ENCODE measurements around the gene OGG1. TPM values are rescaled to one million over a fixed set of nuclear protein-coding genes. Genes with fewer than 3 reads are reported as not detected.

Gene OGG1
- 27.5 and 37.9 TPM in 2 replicates for total RNA-seq (2014; rRNA removed; shearing (Covaris generic))

- peak; percentile 99 for DNase-seq (ENCODE audit: low spot score)
Measured at GRCh38 chr3:9749645-9750555, at the start of gene OGG1. Gene OGG1 (plus strand): TSS chr3:9749952. CDS start chr3:9750287, 335 bp downstream.

- DNase-seq (ENCODE audit: low spot score): no peak
Measured at GRCh38 chr3:9700536-9700935, 49.2 kb upstream of the OGG1 start.

- DNase-seq (ENCODE audit: low spot score): no peak
Measured at GRCh38 chr3:9701006-9701405, 48.7 kb upstream of the OGG1 start.

DNA sequence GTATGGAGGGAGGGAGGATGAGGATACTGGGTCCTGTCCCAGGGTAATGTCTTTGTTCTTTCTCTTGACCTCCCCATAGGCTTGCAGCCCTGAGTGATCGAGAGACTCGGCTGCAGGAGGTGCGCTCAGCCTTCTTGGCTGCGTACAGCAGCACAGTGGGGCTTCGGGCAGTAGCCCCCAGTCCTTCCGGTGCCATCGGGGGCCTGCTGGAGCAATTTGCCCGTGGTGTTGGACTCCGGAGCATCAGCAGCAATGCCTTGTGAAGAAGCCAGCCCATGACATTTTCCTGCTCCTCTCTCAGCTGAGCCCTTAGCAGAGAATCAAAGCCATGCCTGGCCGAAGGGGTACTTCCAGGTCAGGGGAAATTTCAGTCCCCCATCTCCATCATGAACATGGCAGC lies 48.0 kb upstream of the OGG1 start:
- DNase-seq (ENCODE audit: low spot score): no peak

GRCh38 chr3:9703240-9703639 lies 46.5 kb upstream of the OGG1 start:
- no peak for DNase-seq (ENCODE audit: low spot score)

DNA sequence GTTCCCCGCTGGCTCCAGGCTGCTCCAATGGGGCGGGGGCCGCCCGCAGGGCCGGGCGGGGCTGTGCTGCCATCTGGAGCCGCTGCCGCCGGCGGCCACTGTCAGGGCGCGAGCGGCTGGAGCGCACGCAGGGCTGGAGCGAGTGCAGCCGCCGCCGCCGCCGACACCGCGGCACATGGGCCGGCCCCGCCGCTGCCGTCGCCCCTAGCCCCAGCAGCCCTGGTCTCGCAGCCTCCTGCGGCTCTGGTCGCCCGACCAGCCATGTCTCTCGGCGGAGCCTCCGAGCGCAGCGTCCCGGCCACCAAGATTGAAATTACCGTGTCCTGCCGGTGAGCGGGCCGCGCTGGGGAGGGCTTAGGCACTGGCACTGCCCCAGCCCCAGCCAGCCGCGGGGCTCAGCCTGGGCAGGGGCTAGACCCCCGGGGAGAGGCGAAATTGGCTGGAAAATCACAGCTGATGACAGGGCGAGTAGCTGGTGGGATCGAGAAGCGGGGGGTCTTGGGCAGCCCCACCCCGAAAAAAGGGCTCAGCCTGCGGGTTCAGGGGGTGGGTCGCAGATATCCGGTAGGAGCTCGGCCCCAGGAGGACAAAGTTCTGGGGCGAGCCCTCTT lies 45.9 kb upstream of the OGG1 start, which contains the start of gene CPNE9:
TSS of gene CPNE9 (plus strand) at position 98 of the 611 bp plus-strand sequence. CDS start at position 262, 164 bp downstream.
- no peak for DNase-seq (ENCODE audit: low spot score)

- DNase-seq (ENCODE audit: low spot score): no peak
Measured at GRCh38 chr3:9704347-9705322, 45.1 kb upstream of the OGG1 start.

DNA sequence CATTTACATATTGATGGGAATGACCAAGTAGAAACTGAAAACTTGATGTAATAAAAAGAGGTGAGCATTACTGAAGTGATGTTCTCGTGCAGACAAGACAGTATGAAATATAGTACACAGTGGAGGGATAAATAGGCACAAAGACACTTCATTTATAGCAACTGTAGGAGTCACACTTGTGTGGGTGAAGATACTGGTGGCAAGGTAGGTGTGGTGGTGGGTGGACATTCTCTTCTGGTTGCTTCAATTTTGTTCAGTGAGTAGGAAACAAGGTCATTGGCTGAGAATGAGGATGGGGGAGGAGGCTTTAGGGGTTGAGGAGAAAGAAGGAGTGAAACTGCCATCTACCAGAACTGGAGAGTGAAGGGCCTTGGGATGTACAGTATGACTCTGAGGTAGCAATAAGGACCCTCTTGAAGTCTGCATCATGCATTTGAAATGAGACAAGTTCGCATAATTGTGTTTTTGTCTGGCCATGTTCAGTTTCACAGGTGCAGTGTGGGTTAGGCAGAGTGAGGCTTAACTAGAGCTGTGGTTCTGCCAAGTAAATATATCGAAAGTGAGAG lies 39.5 kb upstream of the OGG1 start:
- no peak for DNase-seq (ENCODE audit: low spot score)

DNA sequence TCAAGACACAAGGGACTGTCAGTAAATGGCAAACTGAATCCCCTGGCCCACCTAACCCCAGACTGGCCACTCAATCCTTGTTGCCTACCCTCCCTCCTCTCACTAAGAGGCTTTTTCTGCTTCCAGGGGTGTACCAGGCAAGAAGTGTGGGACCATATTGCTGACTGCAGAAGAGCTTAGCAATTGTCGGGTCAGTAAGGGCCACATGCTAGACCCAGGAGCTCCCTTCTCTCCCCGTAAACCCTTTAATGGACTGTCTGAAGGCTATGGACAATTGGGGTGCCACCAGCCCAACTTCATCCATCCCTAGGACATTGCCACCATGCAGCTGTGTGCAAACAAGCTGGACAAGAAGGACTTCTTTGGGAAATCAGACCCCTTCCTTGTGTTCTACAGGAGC lies 37.3 kb upstream of the OGG1 start:
- no peak for DNase-seq (ENCODE audit: low spot score)

DNA sequence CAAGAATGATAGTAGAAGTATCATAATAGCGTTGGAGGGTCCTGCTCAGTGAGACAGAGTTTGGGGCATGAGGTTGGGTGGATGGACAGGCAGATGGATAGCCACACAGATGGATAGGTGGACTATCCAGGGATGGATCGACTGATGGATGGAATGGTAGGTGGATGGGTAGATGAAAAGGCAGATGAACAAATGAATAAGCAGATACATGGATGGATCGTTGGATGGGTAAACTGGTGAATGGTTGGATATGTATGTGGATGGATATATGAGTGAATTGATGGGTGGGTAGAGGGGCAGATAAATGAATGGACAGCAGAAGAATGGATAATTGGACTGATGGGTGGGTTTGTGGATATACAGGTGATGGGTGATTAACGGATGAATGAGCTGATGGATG lies 36.6 kb upstream of the OGG1 start:
- no peak for DNase-seq (ENCODE audit: low spot score)

DNA sequence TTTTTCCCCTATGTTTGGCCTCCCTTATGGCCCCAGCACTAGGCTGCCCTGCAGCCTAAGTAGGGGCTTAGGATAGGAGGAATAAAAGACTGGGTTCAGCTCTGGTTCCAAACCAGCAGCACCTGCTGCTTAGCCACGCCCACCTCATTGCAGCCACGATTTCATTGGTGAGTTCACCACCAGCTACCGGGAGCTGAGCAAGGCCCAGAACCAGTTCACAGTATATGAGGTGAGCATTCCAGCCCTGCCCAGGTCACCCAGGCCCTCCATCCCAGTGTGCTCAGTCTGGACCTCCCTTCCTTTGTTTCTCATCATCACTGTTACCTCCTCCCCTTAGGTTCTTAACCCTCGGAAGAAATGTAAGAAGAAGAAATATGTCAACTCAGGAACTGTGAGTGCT lies 34.6 kb upstream of the OGG1 start:
- DNase-seq (ENCODE audit: low spot score): peak; percentile 25

DNA sequence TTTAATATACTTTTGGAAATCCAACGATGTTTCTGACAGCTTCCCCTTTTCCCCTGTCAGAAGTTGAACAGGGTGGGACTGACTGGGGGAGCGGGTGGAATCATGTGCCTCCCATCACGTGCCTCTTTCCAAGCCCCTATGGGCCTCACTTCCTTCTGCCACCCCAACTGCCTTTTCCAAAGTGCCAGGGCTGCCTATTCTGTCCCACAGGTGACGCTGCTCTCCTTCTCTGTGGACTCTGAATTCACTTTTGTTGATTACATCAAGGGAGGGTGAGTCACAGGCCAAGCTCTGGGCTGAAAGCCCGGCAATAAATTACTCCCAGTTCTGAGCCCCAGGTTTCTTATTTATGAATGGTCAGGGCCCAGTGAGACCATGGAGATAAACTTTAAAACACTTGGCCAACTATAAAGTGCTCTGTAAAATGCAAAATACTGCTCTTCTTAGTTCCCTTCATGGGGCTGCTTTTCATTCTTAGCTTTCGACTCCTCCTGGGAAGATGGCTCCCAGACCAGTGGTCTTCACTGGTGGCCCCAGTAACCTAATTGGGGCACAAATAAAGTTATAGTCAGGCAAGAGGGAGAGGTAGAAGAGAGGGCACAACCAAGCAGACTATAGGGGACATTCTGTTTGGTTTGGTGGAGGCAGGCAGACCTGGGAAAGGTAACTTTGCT lies 33.9 kb upstream of the OGG1 start:
- peak; percentile 97 for DNase-seq (ENCODE audit: low spot score)

- no peak for DNase-seq (ENCODE audit: low spot score)
Measured at GRCh38 chr3:9716801-9717555, 32.8 kb upstream of the OGG1 start.

- no peak for DNase-seq (ENCODE audit: low spot score)
Measured at GRCh38 chr3:9717563-9717962, 32.2 kb upstream of the OGG1 start.

- DNase-seq (ENCODE audit: low spot score): no peak
Measured at GRCh38 chr3:9718118-9718517, 31.6 kb upstream of the OGG1 start.

- no peak for DNase-seq (ENCODE audit: low spot score)
Measured at GRCh38 chr3:9721015-9721699, 28.6 kb upstream of the OGG1 start.

DNA sequence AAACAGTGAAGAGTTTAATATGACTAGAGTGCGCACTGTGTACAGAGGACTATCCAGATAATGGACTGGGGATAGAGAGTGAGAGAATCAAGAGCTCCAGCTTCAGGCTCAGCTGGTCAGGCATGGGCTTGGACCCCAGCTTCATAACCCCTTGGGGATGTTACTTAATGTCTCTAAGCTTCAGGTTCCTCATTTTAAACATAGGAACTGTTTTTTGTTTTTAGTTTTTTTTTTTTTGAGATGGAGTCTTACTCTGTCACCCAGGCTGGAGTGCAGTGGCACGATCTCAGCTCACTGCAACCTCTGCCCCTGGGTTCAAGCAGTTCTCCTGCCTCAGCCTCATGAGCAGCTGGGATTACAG lies 28.1 kb upstream of the OGG1 start:
- no peak for DNase-seq (ENCODE audit: low spot score)

DNA sequence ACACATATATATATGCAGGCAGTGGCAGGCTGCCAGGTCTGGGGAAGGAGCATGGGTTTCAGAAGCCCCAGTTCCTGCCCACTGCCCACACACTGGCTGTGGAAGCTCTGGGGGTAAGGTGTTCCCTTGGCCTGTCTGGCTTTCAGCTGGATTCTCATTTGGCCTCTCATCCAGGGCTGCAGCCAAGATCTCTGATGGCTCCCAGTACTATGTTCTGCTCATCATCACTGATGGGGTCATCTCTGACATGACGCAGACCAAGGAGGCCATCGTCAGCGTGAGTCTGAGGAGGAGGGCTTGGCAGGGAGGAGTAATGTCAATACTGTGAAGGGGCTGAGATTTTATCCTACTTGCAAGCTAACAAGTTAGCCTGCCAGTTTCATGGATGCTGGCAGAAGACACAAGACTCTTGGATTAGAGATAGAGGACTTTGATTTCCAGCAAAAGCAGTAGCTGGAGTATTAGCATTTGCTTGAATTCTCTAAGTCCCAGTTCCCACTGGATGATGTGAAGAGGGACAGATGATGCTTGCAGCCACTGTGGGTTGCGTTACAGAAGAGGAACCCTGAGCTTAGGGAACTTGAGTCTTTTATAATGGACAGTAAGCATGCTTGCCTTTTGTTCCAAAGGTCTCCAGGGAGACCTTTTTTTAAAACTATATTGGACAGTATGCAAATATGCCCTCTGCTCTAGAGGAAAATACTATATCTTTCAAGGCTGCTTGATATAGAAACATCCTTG lies 23.8 kb upstream of the OGG1 start:
- DNase-seq (ENCODE audit: low spot score): no peak

GRCh38 chr3:9727041-9727595 lies 22.6 kb upstream of the OGG1 start:
- DNase-seq (ENCODE audit: low spot score): no peak
